ENCODE data around the gene FAM228B. TPM values are rescaled to one million over a fixed set of nuclear protein-coding genes. Genes with fewer than 3 reads are reported as not detected.

The FAM228B gene
- total RNA-seq, 1 donor from 2014 or later = 38.0 TPM

DNA sequence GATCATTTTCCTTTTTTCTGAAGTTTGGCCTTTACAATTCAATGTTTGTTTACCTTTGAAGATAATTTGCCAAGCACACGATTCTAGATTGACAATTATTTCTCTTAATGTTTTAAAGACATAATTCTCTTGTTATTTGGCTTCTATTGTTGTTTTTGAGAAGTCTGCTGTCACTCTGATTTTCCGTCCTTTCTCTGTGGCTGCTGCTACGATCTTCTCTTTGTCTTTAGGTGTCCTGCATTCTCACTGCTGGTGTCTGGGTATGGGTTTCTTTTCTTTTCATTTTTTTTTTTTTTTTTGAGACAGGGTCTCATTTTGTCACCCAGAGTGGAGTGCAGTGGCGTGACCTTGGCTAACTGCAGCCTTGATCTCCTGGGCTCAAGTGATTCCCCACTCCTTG, 36.4 kb downstream of the FAM228B start:
- Mint-ChIP-seq H3K27ac (no peak overlapping the region), H3K4me3 (no peak overlapping the region), H3K9me3 (peaks cover 22% of the 10 kb centered on the region), H3K4me1 (no peaks in the 10 kb centered on the region), H3K27me3 (ENCODE audit: low read depth) (no peaks in the 10 kb centered on the region), H3K36me3 (peaks cover 52% of the 10 kb centered on the region)
- TF ChIP-seq, protein P1, sequence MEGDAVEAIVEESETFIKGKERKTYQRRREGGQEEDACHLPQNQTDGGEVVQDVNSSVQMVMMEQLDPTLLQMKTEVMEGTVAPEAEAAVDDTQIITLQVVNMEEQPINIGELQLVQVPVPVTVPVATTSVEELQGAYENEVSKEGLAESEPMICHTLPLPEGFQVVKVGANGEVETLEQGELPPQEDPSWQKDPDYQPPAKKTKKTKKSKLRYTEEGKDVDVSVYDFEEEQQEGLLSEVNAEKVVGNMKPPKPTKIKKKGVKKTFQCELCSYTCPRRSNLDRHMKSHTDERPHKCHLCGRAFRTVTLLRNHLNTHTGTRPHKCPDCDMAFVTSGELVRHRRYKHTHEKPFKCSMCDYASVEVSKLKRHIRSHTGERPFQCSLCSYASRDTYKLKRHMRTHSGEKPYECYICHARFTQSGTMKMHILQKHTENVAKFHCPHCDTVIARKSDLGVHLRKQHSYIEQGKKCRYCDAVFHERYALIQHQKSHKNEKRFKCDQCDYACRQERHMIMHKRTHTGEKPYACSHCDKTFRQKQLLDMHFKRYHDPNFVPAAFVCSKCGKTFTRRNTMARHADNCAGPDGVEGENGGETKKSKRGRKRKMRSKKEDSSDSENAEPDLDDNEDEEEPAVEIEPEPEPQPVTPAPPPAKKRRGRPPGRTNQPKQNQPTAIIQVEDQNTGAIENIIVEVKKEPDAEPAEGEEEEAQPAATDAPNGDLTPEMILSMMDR (IDR thresholded peaks at IDR 0.05; ENCODE audit: unreplicated experiment) = no peak
- DNase-seq (ENCODE audit: low spot score in 2 of 2, unreplicated experiment in 2 of 2) = no peak

DNA sequence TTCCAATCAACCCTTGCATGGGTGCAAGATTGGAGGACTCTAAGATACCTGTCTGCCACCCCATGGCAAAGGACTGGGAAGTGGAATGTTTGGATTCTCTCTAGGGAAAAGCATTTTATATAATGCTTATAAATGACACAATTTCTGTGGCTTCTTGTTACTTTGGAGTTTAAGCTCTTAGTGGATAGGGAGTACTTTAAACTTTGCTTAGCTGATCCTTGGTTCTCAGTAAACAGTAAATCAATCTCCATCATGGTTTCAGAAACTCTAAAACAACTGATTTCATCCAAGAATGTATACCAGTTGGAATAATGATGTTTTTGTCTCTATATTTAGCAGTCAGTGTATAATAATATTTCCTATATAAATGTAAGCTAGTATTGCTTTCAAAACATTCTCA, 37.5 kb downstream of the FAM228B start:
- no peak for DNase-seq (ENCODE audit: low spot score in 2 of 2, unreplicated experiment in 2 of 2)
- Mint-ChIP-seq H3K36me3 (peaks cover 51% of the 10 kb centered on the region), H3K27ac (no peak overlapping the region), H3K9me3 (peaks cover 22% of the 10 kb centered on the region), H3K4me1 (no peaks in the 10 kb centered on the region), H3K4me3 (no peak overlapping the region), H3K27me3 (ENCODE audit: low read depth) (no peaks in the 10 kb centered on the region)
- TF ChIP-seq, protein P1 (IDR thresholded peaks at IDR 0.05; ENCODE audit: unreplicated experiment) = no peak

DNA sequence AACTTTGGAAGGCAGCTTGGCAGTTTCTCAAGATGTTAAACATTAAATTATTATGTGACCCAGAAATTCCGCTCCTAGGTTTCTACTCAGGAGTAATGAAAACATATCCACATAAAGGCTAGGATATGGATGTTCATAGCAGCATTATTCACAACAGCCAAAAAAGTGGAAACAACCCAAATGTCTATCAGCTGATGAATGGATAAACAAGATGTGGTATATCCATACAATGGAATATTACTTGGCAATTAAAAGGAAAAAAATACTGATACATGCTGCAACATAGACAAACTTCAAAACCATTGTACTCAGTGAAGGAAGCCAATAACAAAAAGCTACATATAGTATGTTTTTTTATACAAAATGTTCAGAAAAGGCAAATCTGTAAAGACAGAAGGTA, 39.2 kb downstream of the FAM228B start:
- H3K4me1 Mint-ChIP-seq = no peaks in the 10 kb centered on the region
- DNase-seq (ENCODE audit: low spot score in 2 of 2, unreplicated experiment in 2 of 2) = no peak
- H3K4me3 Mint-ChIP-seq = no peak overlapping the region
- peaks cover 22% of the 10 kb centered on the region for H3K9me3 Mint-ChIP-seq
- TF ChIP-seq, protein P1 (IDR thresholded peaks at IDR 0.05; ENCODE audit: unreplicated experiment) = no peak
- H3K36me3 Mint-ChIP-seq = peaks cover 44% of the 10 kb centered on the region
- no peaks in the 10 kb centered on the region for H3K27me3 Mint-ChIP-seq (ENCODE audit: low read depth)
- H3K27ac Mint-ChIP-seq = no peak overlapping the region

DNA sequence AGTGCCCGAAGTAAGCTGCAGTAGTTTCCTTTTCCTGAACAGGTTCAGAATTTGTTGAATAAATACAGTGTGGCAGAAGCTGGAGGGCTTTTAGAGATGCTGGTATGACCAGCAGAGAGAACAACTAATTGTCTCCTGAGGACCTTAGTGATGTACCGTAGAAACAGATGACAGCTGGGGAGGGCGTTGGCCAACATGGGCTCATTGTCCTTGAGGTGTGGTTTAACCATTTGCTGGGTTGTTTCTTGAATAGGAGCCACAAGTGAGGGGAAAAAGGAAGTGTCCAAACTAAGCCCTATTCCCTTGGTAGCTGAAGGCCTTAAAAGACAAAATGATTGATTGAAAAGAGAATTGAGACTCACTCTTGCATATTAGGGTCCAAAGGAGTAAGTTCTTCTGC, 39.9 kb downstream of the FAM228B start:
- TF ChIP-seq, protein P1 (IDR thresholded peaks at IDR 0.05; ENCODE audit: unreplicated experiment) = no peak
- H3K27me3 Mint-ChIP-seq (ENCODE audit: low read depth) = no peaks in the 10 kb centered on the region
- H3K27ac Mint-ChIP-seq = no peak overlapping the region
- H3K9me3 Mint-ChIP-seq = peaks cover 22% of the 10 kb centered on the region
- peaks cover 41% of the 10 kb centered on the region for H3K36me3 Mint-ChIP-seq
- no peaks in the 10 kb centered on the region for H3K4me1 Mint-ChIP-seq
- H3K4me3 Mint-ChIP-seq = no peak overlapping the region
- no peak for DNase-seq (ENCODE audit: low spot score in 2 of 2, unreplicated experiment in 2 of 2)

DNA sequence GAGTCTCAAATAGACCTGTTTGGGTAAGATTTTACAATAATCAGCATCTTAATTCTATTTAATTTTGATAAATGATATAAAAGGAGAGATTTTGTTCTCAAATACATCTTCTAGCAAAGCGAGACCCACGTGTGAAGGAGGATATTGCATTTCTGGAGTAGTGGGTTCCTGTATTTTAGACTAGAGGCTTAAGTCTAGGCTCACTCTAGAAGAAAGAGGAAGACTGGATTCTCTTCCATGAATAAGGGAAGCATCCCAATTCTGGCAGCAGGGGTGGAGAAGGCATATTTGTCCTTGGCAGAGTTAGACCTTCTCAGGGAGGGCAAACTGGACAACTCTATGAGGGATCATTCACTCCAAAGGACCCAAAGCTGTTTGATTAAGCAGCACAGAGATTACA, 40.3 kb downstream of the FAM228B start:
- TF ChIP-seq, protein P1 (IDR thresholded peaks at IDR 0.05; ENCODE audit: unreplicated experiment) = no peak
- H3K4me1 Mint-ChIP-seq = no peaks in the 10 kb centered on the region
- H3K4me3 Mint-ChIP-seq = no peak overlapping the region
- H3K27me3 Mint-ChIP-seq (ENCODE audit: low read depth) = no peaks in the 10 kb centered on the region
- no peak overlapping the region for H3K27ac Mint-ChIP-seq
- no peak for DNase-seq (ENCODE audit: low spot score in 2 of 2, unreplicated experiment in 2 of 2)
- peaks cover 22% of the 10 kb centered on the region for H3K9me3 Mint-ChIP-seq
- H3K36me3 Mint-ChIP-seq = peaks cover 37% of the 10 kb centered on the region

DNA sequence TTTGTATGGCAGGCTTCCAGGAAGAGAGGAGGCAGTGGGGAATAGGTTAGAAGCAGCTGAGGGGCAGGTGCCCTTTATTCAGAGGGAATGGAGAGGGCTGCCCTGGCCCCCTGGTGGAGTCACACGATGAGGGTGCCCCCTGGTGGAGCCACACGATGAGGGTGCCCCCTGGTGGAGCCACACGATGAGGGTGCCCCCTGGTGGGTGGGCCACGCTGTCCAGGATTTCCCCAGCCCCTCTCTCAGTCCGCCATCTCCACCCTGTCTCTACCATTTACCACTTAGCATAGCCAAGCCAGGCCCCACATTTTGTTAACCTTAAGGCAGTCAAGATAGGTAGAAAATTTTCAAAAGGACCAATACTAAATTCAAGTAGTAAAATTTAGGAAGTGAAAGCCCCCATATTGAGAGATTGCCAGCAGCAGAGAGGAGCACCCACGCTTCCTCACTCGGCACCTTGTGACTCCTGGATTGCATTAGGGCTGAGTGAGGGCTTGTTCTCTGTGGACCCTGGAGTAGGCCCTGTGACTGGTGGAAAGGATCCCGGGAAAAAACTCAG, 41.2 kb downstream of the FAM228B start:
- H3K36me3 Mint-ChIP-seq = peaks cover 31% of the 10 kb centered on the region
- no peak for DNase-seq (ENCODE audit: low spot score in 2 of 2, unreplicated experiment in 2 of 2)
- no peaks in the 10 kb centered on the region for H3K4me1 Mint-ChIP-seq
- H3K27me3 Mint-ChIP-seq (ENCODE audit: low read depth) = no peaks in the 10 kb centered on the region
- peaks cover 16% of the 10 kb centered on the region for H3K9me3 Mint-ChIP-seq
- TF ChIP-seq, protein P1 (IDR thresholded peaks at IDR 0.05; ENCODE audit: unreplicated experiment) = peak; percentile 23
- no peak overlapping the region for H3K27ac Mint-ChIP-seq
- H3K4me3 Mint-ChIP-seq = no peak overlapping the region

Measured in mesothelial cell of epicardium (in vitro differentiated cells).